ENCODE data around the gene PFDN6. TPM values are rescaled to one million over a fixed set of nuclear protein-coding genes. Genes with fewer than 3 reads are reported as not detected.

PFDN6 gene
- total and polyA plus RNA-seq, 9 of the 15 experiments (the other 6 are each of a cell fraction or from before 2014, with no cell fraction given), result 6.8 to 475 (median 216) TPM

DNA sequence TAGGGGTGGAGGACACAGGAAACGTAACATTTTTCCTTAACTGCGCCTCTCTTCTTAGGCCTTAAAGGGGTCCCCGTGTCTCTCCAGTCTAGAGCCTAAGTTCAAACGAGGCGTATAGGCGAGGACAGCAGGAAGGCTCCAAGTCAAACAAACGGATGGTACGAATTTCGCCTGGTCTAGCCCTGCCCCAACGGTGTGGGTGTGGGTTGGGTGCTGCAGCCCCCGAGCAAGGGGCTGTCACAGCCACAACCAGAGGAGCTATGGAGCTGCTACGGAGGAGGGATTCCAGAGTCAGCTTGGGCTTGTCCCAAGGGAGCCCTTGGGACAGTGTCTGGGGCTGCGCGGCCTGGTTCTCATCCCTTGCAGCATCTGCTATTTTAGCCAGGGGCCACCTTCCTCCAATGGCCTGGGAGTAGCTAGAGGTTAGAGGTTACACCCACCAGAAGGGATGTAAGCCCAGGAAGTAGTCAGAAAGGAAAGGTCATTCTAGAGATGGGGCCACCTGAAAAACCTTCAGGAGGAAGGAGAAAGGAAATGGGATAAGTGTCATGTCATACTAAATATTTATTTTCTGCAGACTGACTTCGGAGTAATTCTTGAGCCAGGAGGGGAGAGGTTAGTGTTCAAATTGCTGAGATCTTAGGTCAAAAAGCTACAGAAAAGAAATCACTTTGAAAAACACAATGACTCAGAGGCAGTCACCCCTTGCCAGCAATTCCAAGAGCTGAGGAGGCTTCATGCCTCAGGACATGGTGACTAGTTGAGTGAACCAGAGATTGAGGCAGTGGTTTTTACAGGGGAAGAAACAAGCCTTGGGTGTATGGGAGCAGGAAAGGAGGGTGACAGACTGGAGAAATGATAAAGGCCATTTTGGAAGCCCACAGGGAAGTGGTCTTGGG, 39.4 kb upstream of the PFDN6 start (continued):
- TF ChIP-seq ZBTB5 (IDR thresholded peaks at IDR 0.05), result 0 out of 2 replicates have a peak, but pooled peaks have one; percentile 9
- TF ChIP-seq DPF2 (IDR thresholded peaks at IDR 0.05), result peak; percentile 5; the same call in 1 of the 2 replicates
- no peak for TF ChIP-seq BRF1 (IDR thresholded peaks at IDR 0.05; ENCODE audit: borderline replicate concordance, extremely low read depth, insufficient read length)
- TF ChIP-seq ZBTB11 (CRISPR knock-in tag; IDR thresholded peaks at IDR 0.05), result 0 out of 6 replicates have a peak, but pooled peaks of 1 of the 3 experiments have one; percentile 6
- no peak; a peak in 1 of 4 replicates for TF ChIP-seq TBL1XR1 (IDR thresholded peaks at IDR 0.05; ENCODE audit: low read length in 2 of 2)
- no peak for TF ChIP-seq GTF2F1 (IDR thresholded peaks at IDR 0.05; ENCODE audit: low read depth, low read length)
- TF ChIP-seq SOX6 (IDR thresholded peaks at IDR 0.05), result no peak
- TF ChIP-seq SNRNP70 (optimal IDR thresholded peaks at IDR 0.05; ENCODE audit: low read depth, low read length), result no peak
- no peak for TF ChIP-seq HCFC1 (IDR thresholded peaks at IDR 0.05; ENCODE audit: low read depth, low read length)
- no peak for TF ChIP-seq E2F6 (IDR thresholded peaks at IDR 0.05; ENCODE audit: borderline replicate concordance in 1 of 2, extremely low read depth in 1 of 2, insufficient read depth in 1 of 2, insufficient read length in 1 of 2, low read depth in 1 of 2, low read length in 1 of 2, poor library complexity in 1 of 2, severe bottlenecking in 1 of 2)
- TF ChIP-seq MXI1 (IDR thresholded peaks at IDR 0.05; ENCODE audit: low read depth, low read length), result no peak
- no peak for TF ChIP-seq ZFP36 (IDR thresholded peaks at IDR 0.05; ENCODE audit: low read depth, low read length, partially characterized antibody)
- 0 out of 2 replicates have a peak, but pooled peaks have one; percentile 2 for TF ChIP-seq FOSL1 (tag; conservative IDR thresholded peaks at IDR 0.05)
- TF ChIP-seq CBFA2T3 (IDR thresholded peaks at IDR 0.05), result no peak
- TF ChIP-seq DLX4 (CRISPR knock-in tag; IDR thresholded peaks at IDR 0.05), result no peak
- TF ChIP-seq ZNF57 (CRISPR knock-in tag; IDR thresholded peaks at IDR 0.05), result peak; percentile 65; the same call in 1 of the 2 replicates
- no peak for TF ChIP-seq HINFP (tag; conservative IDR thresholded peaks at IDR 0.05; ENCODE audit: low read depth)
- no peak for TF ChIP-seq ZEB2 (IDR thresholded peaks at IDR 0.05)

All from K562 (cell line).